GM18519 (cell line): Measurements from ENCODE around the gene SRD5A1.

ENCODE experiments used
- ATAC-seq: cut with Tn5 transposase; IDR thresholded peaks from one replicate; pipeline ENCODE4 v1.9.1; 2021; ENCODE audit warnings: mild to moderate bottlenecking, moderate library complexity; ENCODE audit not compliant: unreplicated experiment, low FRiP score

SRD5A1 gene

DNA sequence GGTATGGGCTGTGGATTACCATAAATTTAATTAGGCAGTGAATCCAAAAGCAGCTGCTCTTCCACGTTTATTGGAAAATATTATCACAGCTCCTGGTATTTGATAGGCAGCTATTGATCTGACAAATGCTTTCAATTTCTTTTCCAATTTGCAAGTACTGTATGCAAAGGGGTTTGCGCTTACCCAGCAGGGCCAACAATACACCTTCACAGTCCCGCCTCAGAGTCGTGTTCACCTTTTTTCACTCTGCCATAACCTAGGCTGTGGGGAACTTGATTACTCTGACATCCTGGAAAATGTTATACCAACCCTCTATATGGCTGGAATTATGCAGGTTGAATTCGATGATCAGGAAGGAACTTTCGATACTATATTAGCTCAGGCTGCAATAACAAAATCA lies 47.7 kb downstream of the SRD5A1 start:
- no peak for ATAC-seq

DNA sequence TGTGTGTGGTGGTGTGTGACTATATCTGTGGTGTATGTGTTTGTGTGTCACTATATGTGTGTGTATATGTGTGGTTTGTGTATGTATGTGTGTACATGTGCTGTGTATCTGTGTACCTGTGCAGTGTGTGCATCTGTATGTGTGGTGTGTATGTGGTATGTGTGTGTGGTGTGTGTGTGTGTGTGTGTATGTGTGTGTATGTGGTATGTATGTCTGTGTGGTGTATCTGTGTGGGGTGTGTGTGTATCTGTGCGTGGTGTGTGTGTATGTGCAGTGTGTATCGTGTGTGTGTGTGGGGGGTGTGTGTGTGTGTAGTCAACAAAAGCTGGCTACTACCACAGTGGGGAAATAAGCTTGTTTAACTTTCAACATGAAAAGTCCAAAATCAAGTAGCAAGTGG lies 48.4 kb downstream of the SRD5A1 start:
- ATAC-seq = no peak

DNA sequence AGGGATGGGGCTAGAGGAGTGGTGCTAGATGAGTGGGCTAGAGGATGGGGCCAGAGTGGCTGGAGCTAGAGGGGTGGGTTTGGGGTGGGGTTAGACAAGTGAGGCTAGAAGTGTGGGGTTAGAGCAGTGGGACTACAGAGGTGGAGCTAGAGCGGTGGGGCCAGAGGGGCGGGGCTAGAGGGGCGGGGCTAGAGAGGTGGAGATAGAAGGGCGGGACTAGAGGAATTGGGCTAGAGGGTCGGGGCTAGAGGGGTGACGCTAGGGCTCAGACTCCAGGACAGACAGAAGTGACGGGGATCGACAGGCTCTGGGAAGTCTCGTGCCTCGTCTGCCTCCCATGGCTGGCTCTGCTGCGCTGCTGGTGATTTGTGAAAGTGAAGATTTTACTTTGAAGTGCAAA lies 49.0 kb downstream of the SRD5A1 start:
- no peak for ATAC-seq

DNA sequence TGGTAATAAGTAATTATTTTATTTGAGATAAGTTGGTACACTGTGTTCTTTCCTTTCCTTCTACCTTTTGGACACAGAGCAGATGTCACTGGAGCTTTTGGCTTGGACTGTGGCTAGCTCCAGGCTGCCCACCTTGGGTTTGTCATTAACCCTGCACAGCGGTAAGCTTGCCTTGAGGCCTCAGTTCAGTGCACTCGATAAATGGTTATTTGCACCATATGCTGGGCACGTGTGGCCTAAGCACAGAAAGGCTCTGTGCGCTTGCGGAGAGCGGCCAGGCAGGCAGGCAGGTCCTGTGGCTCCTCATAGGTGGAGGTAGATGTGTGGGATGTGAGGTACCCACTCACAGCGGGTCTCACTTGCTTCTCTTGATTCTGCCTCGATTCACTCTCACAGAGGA lies 50.0 kb downstream of the SRD5A1 start:
- ATAC-seq = no peak

DNA sequence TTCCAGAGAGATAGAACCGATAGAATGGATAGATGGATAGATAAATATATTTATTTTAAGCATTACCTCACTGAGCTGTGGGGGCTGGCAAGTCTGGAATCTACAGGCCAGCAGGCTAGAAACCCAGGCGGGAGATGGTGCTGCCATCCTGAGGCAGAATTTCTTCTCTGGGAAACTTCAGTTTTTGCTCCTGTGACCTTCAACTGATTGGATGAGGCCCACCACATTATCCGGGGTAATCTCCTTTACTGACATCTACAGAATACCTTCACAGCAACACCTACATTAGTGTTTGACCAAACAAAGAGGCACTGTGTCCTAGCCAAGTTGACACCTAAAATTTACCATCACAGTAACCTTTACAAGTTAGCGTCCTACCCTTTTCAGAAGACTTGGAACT lies 50.8 kb downstream of the SRD5A1 start:
- ATAC-seq = no peak

DNA sequence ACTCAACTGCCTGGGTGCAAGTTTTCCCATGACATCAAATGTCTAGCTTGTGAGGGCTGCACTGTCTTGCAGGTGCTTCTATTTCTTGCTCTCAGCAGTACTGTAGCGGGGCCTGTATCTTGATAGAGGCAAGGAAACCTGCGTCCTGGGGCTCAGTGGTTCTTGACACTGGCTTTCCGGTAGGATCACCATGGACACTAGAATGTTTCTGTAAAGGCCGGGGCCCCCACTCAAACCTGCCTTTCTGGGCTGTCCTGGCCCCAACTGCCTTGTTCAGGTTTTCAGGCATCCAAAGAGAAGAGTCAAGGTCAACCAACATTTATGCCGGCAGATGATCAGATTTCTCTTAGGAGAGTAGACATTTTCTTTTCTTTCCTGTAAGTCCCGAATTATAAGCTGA lies 53.3 kb downstream of the SRD5A1 start:
- ATAC-seq = no peak

DNA sequence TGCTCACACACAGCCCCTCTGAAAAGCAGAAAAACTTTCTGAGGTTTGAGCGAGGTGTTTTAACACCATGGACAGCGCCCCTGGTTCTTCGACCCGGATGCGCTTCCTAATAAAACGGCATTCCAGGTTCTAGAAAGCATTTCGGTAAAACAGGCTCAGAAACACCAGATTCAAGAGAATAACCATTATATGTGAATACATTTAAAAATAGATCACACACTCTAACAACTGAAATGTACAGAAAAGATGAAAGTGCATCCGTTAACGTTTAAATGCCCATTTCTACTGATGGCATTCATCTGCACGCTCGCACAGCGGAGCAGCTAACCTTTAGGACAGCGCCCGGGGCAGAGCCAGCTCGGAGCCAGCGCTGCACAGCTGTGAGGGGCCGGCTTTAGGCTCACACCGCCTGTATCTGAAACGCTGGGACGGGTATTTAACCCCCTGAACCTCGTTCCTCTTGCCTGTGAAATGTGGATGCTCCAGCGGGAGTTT lies 53.7 kb downstream of the SRD5A1 start:
- ATAC-seq = no peak

DNA sequence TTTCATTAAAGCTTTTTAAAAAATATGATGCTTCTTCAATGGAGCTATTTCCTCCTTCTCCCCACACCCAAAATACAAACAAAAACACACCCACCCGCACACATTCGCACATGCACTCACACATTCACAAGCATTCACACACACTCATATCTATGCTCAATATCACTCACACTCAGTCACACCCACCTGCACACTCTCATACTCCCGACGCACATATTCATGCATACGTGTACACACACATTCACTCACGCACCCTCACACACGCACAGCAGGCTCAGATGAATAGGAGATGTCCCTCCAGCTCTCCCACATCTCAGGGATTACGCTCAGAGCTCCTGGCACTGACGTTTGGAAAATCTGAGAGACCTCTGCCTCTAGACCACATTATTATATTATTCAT lies 54.3 kb downstream of the SRD5A1 start:
- ATAC-seq = no peak

DNA sequence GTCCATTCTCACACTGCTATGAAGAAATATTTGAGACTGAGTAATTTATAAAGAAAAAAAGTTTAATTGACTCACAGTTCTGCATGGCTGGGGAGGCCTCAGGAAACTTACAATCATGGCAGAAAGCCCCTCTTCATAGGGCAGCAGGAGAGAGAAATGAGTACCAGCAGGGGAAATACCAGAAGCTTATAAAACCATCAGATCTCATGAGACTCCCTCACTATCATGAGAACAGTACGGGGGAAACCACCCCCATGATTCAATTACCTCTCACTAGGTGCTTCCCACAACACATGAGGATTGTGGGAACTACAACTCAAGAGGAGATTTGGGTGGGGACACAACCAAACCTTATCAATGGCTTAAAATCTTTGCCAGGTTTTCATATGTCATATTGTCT lies 59.7 kb downstream of the SRD5A1 start:
- ATAC-seq = no peak

DNA sequence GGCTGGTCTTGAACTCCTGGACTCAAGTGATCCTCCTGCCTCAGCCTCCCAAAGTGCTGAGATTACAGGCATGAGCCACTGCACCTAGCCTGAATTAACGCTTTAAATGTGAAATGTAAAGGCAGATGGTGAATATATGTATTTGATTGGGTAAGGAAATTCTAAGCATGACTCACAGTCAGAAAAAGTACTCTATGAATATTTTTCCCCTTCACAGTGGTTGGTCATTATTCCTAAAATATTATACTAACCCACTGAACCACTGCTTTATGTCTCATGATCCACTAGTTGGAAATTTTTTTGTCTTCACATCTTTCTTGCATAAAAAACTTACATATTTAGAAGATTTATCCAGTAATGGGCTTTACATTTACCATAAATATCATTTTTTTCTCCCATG lies 65.5 kb downstream of the SRD5A1 start:
- no peak for ATAC-seq

DNA sequence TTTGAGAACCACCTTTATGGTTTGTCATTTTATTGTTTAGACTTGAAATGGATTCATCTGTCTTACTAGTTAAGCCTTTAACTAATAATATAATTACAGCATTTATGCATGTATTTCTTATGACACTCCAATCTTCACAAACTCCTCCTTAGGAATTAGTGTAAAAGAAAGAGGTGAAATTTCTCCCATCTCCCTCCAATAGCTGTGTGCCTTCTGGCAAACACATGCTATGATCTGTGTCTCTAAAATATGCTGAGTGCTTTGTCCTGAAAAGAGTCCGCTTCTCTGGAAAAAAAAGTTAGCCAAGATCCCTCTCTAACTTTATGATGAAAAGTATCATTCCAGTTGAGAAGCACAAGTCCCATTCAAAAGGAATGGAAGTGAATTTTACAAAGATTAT lies 66.1 kb downstream of the SRD5A1 start:
- ATAC-seq = no peak

DNA sequence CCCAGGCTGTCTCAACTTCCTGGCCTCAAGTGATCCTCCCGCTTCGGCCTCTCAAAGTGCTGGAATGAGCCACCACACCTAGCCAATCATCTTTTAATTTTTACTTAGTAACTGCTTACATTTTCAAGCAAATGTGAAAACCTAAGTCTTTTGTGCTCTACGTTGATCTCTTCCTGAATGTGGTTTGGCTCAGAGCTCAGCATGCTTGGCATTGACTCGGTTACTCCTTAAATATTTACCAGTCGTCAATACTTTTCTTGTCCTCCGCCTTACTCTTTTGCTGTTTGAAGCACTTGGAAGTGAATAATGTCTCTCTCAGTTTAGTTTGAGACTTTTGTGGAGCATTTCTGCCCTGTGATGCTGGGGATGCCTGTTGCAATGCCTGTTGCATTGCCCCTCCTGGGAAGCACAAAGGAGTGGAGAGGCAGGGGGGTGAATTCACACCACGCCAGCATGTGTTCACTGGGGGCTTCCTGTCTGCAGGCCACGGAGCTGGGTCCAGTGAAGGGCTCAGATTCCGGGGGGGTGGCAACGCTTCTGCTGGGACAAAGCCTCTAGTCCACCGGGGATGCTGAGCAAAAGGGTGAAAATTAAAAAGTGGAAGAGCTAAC lies 66.9 kb downstream of the SRD5A1 start:
- ATAC-seq = no peak

DNA sequence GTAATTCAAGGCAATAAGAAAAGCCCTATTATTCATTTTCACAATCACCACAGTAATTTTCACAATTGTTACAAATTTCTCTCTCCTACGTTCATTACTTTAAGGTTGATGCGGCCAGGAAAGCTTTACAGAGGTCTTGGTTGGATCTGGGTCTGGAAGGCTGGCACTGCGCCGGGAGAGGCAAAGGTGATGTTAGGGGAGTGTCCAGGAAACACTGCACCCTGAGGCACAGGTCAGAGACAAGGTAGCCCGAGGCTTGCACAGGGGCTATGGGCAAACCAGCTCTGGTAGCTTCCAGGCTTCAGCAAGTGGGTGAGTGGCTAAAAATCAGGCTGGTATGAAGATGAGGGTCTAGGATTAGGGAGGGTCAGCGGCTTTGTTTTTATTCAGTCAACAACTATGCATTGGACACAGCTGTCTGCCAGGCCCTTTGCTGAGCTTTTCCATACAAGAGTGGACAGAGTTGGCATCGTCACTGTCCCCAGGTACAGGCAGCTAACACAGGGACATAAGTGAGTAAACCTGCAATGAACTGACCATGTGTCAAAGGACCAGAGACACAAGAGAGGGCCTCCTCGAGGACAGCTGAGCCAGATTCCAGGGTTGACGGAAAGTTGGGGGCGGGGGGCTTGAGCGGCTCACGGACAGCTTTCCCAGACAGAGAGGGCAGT lies 67.6 kb downstream of the SRD5A1 start:
- no peak for ATAC-seq

DNA sequence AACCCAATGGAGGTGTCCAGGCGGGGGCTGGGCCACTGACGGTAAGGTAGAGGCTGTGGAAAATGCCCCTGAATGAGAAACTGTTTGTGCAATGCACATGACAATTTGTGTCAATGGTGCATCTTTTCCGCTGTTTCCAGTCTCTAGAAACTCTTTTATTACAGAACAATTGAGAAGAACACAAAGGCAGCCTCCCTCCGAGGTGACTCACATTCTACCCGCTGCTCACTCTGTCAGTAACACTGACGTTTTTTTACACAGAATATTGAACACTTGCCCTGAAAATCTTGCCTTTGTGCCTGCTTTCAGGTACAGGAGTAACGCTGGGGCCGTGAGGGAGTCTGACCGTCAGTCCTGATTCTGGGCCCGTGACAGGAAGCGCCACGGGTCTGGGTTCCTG lies 68.3 kb downstream of the SRD5A1 start:
- no peak for ATAC-seq

DNA sequence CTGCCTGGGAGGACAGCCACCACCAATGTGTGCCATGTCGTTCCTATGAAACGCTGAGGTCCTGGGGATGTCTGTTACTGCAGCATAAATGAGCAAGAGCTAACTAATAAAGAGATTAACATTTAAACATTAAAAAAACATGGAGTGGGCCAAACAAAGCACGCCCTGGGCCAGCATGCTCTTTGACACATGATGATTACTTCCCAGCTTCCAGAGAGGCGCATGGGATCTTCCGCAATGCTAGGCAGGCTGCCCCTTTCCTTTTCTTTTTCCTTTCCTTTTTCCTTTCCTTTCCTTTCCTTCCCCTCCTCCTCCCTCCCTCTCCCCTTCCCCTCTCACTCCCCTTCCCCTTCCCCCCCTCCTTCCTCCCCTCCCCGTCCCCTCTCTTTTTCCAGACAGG lies 69.4 kb downstream of the SRD5A1 start:
- ATAC-seq = no peak

DNA sequence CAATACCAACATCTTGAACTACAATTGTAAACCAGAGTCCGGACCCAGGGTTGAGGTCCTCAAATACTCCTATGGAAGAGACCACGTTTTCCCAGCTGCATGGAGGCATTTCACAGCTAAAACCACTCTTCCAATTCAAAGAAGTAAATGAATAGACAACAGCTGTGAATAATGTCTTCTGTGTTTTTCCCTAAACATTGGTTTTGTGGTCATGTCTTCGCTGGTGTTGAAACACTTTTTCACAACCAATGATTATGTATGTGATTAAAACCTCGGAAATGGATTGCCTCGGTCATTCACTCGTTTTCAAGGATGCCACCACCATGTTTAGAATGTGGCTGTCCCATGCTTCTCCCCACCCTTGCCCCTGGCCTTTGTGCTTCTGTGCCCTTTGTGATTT lies 70.6 kb downstream of the SRD5A1 start:
- ATAC-seq = no peak

DNA sequence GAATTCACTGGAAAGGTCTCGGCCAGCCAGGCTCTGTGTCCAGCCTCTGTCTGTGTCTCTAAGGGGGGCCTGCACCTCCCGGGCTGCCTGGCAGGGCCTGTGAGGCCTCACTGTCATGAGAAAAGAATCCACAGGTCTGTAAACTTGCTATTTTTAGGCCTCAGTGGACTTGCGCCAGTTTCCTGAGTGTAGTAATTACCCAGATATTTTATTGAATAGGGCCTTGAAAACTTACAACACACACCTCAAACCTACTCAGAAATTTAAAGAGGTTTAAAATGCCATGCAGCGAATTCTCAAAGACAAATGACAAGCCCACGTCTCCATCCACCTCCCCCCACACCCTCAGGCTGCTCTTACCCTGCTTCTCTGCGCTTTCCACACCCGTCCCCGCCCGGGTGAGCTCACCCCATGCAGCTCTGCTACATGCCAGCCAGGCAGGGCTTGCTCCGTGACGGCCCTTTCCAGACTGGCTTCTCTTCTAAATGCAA lies 71.2 kb downstream of the SRD5A1 start:
- ATAC-seq = no peak

DNA sequence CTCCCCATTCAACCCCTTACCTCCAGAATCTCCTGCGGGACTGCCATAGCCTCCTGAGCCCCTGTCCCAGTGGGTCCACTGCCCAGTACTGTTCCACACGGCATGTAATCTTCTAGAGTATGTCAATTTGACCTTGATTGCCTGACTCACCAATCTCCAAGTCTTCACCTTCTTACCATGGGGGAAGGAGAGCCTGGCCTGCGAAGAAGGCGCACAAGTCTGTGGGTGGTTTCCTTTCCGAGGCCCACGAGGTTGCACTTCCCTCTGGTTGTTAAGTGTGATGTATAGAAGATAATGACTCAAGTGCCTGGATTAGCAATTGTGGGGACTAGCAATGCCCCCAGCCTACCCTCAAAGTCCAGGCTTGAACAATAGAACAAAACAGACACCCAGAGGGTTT lies 71.8 kb downstream of the SRD5A1 start:
- peak; percentile 73 for ATAC-seq

DNA sequence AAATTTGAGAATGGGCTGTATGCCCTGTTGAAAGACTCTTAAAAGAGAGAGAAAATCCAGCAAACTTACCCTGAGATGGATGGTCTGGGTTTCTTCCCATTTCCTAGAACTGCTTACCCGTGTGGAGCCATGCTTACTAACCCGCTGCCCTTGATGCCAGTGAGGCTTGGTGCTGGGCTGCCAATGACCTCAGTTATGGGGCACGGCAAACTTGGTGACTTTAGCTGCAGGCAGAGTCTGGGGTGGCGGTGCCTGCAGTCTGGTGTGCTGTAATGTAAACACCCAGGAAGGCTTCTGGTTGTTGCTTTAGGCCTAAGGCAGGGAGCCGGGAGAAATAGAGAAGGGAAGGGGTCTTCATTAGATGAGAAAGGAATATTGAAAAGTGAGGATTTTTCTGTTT lies 72.7 kb downstream of the SRD5A1 start:
- ATAC-seq = no peak

DNA sequence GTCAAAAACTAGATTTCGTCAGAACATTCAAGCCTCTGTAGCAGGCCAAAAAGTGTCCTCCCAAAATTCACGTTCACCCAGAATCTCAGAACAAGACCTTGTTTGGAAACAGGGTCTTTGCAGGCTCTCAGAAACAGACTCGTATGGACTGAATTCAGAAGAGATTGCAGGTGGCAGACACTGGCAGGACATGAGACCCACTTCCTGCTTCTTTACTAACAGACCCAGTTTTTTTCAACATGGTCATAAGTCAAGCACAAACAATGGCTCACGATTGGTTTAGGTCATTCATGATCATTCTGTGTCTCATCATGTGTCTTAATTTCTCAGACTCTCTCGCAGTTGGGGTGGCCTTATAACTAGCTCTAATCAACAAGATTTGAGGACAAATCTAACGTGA lies 74.6 kb downstream of the SRD5A1 start:
- no peak for ATAC-seq

DNA sequence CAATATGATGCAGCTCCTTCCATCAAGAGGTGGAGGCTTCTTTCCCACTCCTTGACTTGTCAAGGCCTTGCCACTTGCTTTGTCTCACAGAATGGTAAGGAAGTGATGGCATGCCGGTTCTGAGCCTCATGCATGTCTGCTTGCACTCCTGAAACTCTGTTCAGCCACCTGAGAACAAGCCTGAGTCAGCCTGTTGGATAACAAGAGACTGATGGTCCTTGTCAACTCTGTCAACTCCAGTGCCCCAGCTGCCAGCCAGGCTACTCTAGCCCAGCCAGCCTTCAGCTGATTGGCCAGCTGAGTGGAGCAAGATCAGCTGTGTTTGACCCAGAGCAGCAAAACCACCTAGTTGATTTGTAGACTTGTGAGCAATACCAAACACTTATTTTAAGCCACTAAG lies 75.6 kb downstream of the SRD5A1 start:
- ATAC-seq = no peak

DNA sequence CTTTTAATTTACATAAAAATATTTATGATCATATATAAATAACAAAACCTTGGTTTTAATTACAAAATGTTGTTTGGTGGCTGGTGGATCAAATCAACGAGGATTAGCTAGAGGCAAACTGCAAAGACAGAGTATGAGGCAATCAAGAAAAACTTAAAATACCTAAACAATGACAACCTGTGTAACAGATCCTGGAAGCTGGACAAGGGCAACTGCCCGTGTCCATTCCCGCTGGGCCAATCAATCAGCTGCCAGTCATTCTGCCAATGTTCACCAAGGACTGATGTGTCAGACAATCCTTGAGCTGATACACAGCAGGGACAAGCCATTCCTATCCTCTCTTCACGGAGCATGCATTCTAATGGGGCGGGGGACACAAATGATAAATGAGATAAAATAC lies 76.8 kb downstream of the SRD5A1 start:
- ATAC-seq = no peak
